ENCODE results near the gene RAB36.
A peak's percentile ranks its signal among the peaks of the same experiment; 100 is the strongest.

The RAB36 gene

DNA sequence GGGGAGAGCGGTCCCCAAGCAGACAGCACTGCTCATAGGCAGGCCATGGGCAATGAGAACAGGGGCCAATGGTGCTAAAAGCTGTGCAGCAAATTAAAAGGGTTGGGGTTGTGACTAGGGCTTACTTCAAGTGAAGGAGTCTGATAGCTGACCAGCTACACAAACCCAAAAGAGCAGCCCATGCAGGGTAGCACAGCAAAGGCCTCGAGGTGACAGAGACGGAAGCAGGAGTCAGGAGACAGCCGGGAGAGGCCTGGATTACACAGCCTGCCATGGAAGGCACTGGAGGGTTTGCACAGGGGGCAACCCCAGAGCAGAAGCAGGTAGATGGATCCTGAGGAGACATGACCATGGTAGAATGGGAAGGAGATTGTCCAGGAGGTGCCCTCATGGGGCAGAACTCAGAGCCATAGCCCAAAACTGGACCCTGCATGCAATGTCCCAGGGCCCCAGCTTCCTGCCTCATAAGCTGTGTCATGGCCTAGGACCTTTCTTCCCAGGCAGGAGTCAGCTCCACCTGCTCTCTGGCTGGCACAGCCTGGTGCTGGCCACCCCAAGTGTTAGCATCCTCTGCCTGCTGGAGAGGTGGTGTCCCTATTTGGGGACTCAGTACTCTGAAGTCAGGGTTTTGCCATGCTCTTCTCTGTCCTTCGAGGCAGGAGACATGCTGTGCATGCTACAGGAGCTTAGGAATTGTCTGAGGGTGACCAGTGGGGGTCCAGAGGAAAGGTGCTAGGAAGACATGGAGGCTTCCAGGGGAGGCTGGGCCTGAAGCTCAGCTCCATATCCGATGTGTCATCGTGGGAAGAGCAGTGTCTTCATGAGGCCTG lies 36.8 kb upstream of the RAB36 start:
- DNase-seq = no peak

DNA sequence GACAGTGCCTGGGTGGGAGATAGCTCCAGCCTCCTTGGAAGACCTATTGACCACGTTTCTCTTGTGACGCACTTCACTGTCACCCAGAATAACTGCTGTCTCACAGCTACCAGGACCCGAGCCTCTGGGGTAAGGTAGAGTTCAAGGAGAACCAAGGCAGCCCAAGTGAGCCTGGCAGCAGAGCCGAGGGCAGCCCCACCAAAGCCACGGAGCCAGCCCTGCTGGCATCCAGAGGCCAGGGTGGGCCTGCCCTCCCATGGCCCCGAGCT lies 36.3 kb upstream of the RAB36 start:
- DNase-seq = no peak

DNA sequence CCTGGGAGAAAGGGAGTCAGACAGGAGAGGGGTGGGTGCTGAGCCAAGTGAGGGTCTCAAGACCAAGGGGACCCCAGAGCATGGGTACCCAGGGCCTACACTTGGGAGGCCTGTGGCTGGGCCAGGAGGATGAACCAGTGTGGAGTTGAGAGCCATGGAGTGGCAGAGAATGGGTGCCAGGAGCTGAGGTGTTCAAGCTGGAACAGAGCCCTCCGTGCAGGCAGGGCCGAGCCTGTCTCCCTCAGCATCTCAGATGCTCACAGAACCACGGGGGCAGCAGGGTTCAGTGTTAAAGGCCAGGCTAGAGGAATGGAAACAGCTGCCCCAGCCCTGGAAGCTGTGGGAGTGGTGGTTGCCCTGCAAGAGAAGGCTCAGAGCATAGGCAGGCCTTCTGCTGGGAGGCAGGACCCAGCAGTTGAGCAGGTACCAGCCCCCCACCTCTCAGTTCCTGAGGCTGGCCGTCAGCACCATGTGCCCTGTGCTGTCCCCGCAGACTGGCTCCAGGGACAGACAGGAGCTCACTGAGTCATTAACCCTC lies 35.8 kb upstream of the RAB36 start:
- DNase-seq = no peak

DNA sequence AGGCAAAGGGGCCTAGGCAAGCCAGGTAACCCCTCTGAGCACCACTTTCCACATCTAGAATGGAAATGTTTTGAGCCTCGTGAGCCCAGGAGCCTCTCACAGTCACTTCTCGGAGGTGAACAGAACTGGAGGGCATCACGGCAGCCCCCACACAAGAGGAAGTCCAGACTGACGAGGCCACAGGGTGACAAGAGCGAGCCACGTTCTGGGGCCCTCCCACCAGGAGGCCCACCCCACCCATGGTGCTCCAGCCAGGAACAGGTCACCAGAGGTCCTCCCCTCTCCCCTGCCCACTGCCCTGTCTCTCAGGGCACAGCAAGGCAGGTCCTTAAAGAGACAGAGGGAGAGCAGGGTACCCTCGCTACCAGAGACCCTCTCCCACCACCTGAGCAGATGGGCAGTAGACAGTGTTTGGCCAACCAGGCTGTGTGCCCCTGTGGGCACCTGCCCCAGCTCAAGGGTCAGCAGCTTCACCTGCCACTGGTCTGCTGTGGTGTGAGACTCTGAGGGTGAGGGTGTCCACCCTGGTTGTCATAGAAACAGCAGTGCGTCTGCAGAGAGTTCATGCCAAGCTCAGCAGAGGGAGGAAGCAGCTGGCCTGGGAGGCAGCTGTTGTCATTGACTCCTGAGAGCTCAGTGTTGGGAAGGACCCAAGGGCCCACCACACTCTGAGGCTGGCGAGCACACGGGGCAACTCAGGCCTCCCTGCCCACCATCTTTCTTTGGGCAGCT lies 34.9 kb upstream of the RAB36 start:
- DNase-seq = no peak

DNA sequence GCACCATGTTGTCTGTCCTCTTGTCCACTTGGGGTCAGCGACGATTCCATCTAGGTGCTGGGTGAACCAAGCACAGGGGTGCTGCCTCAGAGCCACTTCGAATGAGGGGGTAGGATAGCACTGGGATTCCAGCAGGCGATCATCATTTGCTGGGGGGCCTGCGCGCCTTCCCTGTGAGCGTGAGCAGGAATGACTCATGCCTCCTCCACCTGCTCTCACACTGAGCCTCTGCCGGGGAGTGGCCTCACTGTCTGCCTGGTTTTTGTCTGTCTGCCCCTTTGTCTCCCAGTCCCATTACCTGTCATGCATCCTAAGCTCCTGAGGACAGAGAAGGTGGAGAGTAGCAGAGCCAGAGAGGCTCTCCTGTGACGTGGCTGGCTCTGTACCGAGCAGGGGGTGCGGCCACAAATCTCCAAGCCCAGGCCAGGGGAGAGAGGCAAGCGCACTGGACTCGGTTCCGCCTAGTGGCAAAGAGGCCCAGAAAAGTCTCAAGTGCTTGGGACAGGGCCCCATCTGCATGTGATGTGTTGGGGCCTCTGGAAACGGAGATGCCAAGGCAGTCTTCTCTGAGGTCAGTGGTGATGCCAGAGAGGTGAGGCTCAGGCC lies 34.3 kb upstream of the RAB36 start:
- no peak for DNase-seq

DNA sequence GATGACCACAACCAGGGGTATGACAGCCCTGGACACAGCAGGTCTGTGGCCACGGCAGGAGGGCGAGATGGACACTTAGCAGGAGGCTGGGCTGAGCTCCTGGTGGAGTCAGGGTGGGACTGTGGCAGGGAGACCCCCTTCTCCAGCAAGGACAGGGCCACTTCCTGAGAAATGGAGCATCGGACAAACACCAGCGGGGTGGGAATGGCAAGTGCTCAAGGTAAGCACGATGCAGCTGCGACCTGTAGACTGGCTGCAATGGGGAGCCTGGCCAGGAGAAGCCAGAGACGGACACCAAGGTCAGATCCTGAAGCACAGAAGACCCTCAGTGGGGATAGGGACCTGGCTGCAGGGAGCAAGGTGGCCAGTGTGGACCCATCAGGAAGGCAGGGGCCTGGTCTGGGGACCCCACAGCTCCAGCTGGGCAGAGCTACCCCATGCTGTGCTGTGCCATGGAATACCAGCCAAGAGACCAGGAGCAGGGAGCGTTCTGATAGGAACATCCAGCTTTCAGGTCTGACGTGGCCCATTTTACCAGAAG lies 32.7 kb upstream of the RAB36 start:
- no peak for DNase-seq

DNA sequence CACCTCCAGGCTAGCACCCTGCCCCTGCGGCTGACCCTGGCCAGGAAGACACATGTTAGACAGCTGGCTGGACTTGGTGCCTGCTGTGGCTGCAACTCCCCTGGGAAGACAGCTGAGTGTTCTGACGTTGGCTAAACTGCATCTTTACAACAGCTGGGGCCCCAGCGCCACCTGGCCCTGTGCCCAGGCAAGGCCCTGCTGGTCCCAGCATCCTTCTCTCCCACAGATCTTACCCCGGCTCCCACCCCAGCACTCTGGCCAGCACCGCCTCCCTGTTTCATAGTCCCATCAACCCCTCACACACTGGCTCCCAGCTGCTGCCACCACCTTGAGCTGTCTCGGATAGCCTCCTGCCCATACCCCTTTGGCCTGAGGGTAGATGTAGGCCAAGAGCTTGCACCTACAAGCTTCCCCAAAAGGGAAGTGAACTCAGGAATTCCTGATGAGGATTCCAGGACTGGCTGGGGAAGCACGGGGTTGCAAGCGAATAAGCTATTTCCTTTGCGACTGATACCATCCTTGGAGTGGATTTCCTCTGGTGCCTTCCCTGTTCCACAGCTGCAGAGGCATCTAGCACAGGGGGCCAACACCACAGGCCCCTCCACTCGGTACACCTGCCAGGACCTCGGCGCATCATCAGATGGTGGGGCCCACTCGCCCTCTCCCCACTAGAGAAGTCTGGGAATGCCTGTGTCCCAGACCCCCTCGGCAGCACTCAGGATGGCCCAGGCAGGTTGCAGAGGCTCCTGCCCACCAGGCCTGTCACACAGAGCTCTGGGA lies 32.0 kb upstream of the RAB36 start:
- DNase-seq = no peak

DNA sequence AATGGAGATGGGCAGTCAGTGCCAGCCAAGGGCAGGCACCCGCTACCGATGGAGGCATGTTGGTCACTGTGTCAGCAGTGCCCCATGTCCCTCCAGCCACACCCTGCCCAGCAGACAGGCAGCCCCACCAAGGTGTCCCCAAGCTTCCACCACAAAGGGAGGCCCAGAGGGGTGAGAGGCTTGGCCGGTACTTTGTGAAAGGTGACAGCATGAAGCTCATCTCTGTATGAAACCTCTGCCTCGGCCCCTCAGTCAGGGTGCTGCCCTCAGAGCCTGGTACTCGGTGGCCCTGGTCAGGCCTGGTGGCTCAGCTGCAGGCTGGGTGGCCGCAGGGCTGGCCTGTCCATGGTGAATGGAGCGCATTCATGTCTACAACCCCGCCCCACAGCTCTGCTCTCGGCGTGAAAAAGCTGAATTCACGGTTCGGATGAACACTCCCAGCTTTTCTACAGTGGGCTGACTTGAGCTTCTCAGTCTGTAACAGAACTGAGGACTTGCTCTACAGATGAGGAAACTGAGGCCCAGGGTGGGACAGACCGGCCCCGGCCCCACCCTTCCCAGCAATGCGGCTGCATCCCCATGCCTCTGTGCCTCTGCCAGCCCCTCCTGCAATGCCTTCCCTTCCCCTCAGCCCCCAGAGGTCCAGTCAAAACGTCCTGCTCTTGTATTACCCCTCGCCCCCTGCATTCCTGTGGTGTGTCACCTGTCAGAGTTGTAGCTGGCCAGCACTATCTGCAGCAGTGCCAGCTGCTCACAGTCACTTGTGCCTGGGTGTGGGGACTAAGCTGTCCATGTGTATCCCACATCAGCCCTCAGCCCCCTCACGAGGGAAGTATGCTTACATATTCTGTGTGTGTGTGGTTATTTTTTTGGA lies 31.2 kb upstream of the RAB36 start:
- no peak for DNase-seq

DNA sequence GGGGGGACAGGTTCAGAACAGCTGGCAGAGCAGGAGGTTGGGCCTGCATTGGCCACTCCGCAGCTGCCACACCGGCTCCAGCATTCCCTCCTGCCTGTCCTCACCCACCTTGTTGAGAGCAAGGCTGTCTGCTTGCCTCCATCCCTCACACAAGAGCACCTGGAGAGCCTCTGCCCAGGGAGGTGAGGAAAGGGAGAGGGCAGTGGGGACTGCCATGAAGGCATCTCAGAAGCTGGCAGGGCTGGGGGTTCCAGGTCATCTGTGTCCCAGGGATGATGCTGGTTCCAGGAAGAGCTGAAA lies 30.6 kb upstream of the RAB36 start:
- DNase-seq = no peak

DNA sequence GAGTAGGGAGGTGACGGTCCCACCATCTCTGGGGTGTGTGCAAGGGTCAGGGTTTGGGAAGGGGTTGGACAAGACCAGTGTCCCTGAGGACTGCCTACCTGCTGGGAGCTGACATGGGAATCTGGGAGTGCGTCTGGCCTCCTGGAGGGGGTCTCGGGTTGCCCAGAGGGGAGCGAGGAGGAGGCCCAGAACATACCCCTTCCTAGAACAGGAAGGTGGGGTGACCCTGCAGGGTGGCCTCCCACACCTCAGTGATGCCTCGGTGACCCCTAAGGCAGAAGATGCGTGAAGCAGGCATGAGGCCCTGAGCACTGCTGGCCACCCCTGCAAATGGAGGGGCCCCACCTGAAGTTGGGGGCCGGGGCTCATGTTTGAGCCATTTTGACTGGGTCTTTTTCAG lies 29.9 kb upstream of the RAB36 start:
- no peak for DNase-seq

DNA sequence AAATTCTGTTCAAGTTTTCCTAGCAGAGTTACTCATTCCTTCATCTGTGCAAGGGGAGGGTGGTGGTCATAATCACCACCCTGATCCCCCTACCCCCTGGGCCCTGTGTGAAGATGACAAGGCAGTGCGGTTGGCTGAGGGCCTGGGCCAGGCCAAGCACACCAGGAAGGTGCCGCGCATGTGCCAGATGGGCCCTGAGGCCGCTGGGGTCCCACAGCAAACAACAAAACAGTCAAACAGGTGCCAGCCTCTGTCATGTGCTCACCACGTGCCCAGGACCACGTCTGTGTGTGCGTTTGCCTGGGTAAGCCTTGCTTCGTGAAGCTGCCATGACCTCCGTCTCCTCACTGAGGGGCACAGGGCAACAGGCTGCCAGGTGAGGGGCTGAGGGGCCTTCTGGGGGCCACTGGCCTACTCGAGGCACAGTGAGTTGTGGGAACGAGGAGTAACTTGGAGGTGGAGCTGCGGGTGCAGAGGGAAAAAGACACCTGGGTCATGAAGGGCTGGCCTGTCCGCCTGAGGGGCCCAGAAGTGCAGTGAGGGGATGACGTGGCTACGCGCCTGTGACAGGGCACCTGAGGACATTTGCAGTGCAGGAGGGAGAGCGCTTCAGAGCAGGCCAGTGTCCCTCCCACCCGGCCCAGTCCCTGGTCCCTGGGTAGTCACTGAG lies 29.3 kb upstream of the RAB36 start:
- no peak for DNase-seq

DNA sequence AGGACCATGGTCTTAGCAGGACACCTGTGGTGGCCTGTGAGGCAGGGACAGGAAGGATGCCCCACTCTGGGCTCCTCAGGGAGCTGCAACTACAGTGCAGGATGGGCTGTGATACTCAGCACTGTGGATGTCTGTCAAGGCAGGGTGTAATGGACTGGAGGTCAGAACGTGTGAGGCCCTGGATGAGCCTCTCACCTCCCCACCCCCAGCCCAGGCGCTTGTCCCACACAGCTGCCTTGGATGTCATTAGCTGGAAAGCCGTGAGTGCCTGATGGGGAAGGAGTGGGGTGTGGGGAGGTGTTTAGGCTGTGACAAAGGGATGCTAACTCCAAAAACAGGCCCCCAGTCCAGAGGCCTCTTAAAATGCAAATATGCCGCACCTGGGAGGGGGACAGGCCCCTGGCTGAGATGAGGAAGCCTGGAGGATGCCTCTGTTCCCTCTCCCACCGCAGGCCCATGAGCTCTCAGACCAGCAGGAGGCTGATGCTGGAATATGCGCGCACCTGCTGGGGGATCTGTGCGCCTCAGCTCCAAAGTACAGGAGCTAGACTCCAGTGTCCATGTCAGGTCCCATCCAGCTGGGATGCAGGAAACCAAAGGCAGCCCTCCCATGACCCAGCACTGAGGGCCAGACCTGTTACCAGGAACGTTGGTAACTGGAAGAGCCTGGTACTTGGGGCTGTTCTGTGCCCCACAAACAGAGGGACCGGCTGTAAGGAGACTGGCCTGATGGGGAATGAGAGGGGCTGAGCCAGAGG lies 28.6 kb upstream of the RAB36 start:
- no peak for DNase-seq

DNA sequence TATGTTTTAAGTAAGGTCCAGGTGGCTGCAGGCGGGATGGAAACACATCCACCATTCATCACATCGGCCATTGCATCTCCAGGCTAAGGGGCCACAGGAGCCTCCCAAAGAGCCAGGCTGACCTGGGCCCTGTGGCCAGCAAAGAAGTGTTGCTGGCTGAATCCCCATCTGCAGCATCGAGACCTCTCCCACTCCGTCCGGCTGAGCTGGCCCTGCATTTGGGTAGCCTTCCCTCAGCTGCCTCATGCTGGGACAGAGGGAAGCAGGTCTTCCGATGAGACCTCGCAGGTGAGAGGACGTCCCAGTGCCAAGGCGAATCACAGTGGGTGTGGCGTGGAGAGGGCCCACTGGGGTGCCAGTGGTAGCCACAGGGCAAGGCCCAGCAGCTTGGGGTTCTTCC lies 28.0 kb upstream of the RAB36 start:
- no peak for DNase-seq

DNA sequence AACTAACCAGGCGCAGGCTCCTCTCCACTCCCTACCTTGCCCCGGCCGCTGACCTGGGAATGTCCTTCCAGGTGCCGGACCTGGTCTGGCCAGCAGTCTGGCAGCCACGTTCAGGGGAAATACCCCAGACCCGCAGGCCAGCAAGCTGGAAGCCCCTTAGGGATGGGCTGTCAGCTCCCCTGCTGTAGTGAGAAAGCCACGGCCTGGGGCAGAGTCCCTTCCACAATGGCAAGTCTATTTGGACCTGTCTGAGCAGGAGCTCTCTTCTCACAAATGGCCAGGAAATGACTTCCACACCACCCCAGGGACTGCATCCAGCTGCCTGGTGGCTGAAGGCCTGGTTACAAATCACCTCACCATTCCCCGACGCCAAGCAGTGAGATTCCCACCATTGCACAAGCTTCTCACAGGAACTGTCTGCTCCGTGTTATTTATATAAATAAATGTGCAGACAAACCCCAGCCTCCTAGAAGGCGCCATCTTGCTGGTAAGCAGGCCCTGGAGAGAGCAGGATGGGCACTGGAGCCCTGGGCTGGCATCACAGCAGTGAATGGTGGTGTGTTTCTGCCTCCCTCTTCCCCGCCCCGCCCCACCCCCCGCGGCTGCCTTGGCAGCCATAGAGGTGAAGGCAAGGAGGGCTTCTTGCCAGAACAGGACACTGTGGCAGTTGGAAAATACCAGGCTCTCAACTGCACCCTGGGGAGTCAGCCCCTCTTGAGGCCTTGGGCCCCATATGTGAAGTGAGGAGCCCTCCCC lies 27.2 kb upstream of the RAB36 start:
- DNase-seq = no peak

DNA sequence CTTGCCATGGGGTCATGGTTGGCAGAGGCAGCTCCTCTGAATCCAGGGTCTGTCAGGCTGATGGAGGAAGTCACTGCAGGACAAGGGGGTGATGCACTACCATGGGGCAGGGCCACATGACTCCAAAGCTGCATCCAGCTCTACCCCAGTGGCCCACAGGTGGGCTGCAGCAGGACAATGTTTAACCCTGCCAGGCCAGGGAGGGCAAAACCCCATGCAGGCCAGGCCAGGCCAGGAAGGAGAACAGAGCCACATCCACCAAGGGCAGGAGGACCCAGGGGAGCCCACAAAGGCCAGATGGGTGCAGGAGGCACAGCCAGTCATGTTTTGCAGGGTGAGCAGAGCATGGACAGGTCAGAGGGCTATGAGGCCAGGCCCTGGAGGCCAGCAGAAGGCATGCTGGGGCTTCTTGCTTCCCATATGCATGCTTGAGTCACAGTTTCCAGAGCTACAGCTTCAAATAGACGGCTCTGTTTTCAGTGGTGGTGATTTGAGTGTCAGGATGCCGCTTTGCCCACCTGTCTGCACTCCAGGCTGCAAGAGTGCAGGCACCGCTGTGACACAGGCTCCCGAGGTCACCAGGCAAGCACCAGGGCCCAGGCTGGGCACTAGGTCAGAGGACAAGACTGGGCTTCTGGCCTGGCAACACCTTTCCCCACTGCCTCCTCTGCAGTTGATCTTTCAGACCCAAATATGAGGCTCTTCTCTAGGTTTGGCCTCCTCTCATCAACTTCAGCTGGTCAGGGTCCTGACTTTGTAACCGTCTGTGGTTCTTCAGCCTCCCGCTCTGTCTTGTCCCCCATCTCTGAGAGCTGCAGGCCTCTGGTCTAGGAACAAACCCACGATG lies 26.4 kb upstream of the RAB36 start:
- no peak for DNase-seq

DNA sequence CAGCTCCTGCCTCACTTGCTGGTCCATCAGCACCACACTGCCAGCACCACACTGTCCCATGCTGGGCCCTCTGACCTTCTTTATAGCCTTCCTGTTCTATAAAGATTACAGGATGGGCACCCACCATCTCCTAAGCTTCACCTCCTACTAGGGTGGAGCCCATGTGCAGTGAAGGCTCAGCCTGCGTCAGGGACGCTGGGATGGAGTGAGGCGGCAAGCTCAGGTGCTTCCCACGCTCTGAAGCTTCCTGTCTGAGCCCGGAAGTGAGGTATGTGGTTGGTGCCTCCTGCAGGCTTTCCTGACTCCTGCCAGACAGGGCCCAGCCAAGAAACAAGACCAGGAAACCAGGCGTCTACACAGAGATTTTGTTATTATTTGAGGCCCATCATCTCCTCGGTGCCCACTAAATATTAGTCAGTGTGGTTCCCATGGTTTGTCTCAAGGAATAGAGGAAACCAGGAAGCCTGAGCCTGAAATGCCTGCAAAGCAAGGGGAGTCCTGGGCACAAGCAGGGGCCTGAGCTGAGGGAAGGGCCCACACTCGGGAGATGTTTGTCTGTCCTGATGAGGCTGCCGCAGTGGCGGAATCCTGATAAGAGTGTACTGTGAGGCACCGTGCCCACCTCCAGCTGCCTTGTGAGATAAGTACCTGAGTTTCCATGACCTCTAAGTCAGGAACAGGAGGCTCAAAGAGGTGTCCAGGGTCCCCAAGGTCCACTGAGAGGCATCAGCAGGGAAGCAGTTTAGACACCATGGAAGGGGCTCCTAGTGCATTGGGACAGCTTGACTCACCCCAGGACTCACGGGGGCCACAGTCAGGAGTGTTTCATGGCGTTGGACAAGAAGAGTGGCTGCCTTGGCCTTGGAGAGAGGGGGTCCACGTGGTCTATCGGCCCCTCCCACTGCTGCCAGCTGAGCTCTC lies 25.5 kb upstream of the RAB36 start:
- peak; percentile 67 for DNase-seq

DNA sequence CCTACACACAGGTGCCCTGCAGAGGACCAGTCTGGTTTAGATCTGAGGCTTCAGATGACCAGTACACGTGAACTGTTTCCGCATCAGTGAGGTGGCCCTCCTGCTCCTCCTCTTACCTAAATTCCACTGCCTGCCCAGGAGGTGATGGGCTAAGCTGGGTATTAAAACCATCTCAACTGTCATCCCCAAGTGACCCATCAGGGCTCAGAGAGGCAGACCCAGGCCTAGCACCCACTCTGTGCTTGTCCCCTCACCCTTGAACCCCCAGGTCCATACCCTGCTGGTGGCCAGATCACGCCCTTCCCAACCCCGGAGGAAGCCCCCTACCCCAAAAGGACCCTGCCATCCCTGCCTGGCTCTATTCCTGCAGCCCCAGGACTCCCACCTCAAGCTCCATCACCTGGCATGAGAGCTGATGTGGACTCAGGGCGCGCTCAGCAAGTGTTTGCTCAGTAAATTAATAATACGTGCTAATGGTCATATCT lies 24.8 kb upstream of the RAB36 start:
- no peak for DNase-seq

DNA sequence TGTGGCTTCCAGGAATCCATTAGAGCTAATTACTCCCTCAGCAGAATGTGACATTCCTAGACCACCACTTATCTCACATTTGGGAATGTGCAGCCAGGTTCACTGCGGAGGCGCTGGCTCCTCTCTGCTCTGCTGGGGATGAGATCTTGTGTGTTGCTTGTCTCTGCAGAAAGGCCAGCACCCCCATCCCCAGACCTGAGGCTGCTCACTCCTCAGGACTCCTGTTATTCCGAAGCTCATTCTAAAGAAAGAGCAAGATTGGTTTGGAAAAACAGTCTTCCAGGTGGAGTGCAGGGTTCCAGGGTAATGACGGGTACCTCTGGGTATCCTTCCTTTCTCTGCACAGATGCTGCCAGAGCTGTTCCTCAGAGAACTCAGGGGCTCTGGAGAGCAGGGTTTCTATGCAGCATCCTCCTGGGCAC lies 24.3 kb upstream of the RAB36 start:
- no peak for DNase-seq

All from activated CD4-positive, alpha-beta T cell treated with anti-CD3 and anti-CD28 coated beads, Interleukin-10, Interleukin-2, amounts not matched to agents 100 ng/mL and 50 ng/mL, durations not matched to agents 16 hours and 8 hours (primary cell).